ENCODE measurements around the gene HSPB6.

The HSPB6 gene

GRCh38 chr19:35729021-35729420, 27.8 kb downstream of the HSPB6 start:
- H3K4me3 ChIP-seq (ENCODE audit: low read length, poor library complexity, severe bottlenecking), result no peak overlapping the region
- no peak overlapping the region for H3K4me2 ChIP-seq (ENCODE audit: low read depth, low read length, poor library complexity, severe bottlenecking)
- H3K9me3 ChIP-seq (ENCODE audit: insufficient read depth, low read depth, low read length), result no peaks in the 10 kb centered on the region
- H2AFZ ChIP-seq (ENCODE audit: low read length), result no peak overlapping the region
- H3K9ac ChIP-seq (ENCODE audit: low read depth, low read length, poor library complexity, severe bottlenecking), result no peak overlapping the region
- no peaks in the 10 kb centered on the region for H3K79me2 ChIP-seq (ENCODE audit: insufficient read depth, low read length)
- TF ChIP-seq, protein P1, sequence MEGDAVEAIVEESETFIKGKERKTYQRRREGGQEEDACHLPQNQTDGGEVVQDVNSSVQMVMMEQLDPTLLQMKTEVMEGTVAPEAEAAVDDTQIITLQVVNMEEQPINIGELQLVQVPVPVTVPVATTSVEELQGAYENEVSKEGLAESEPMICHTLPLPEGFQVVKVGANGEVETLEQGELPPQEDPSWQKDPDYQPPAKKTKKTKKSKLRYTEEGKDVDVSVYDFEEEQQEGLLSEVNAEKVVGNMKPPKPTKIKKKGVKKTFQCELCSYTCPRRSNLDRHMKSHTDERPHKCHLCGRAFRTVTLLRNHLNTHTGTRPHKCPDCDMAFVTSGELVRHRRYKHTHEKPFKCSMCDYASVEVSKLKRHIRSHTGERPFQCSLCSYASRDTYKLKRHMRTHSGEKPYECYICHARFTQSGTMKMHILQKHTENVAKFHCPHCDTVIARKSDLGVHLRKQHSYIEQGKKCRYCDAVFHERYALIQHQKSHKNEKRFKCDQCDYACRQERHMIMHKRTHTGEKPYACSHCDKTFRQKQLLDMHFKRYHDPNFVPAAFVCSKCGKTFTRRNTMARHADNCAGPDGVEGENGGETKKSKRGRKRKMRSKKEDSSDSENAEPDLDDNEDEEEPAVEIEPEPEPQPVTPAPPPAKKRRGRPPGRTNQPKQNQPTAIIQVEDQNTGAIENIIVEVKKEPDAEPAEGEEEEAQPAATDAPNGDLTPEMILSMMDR (conservative IDR thresholded peaks at IDR 0.05; ENCODE audit: low read length), result no peak
- no peak for TF ChIP-seq EZH2phosphoT487 (IDR thresholded peaks at IDR 0.05; ENCODE audit: borderline replicate concordance)
- no peaks in the 10 kb centered on the region for H3K4me1 ChIP-seq (ENCODE audit: insufficient read depth, low read length, poor library complexity, severe bottlenecking)
- H3K9me2 ChIP-seq (replicated peaks; ENCODE audit: low read depth, low read length), result no peaks in the 10 kb centered on the region
- H3K36me3 ChIP-seq (ENCODE audit: insufficient read depth, low read length), result peaks cover 69% of the 10 kb centered on the region; the same call in 1 of the 2 replicates
- no peaks in the 10 kb centered on the region for H3K27me3 ChIP-seq (ENCODE audit: insufficient read depth, low read length, poor library complexity, severe bottlenecking)
- no peaks in the 10 kb centered on the region for H4K20me1 ChIP-seq (ENCODE audit: insufficient read depth, low read length, poor library complexity, severe bottlenecking)
- H3F3A ChIP-seq (ENCODE audit: low read depth), result no peaks in the 10 kb centered on the region

DNA sequence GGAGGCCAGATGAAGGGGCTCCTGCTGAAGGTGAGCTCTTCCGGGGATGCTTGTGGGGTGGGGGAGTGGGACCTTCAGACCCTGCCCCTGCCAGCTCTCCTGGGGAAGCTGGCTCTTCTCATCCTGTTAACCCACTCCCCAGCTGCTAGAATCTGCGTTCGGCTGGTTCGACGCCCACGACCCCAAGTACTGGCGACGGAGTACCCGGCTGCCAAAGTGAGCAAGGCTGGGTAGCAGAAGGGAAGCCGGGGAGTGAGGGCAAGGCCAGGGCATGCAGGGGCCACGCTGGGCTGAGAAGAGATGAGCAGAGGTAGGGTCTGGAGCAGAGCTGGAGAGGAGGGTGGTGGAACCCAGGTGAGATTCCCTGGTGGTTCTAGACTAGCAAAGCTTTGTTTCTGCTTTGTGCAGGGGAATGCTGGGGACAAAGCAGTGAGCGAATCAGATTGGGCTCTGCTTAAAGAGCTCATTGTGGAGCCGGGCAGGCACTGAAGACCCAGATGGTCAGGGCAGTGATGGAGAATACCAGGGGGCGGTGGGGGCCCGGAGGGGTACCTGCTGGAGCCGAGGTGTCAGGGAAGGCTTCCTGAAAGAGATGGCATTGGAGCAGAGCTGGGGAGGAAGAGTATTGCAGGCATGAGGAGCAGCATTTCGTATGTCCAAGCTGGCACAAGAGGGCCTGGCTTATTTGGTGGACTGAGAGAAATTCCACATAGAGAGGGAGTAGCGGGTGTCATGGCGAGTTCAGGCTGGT, 28.7 kb downstream of the HSPB6 start:
- Histone ChIP-seq H2AFZ (ENCODE audit: low read length) (no peak overlapping the region), H3K4me1 (ENCODE audit: insufficient read depth, low read length, poor library complexity, severe bottlenecking) (no peaks in the 10 kb centered on the region), H3K27me3 (ENCODE audit: insufficient read depth, low read length, poor library complexity, severe bottlenecking) (no peaks in the 10 kb centered on the region), H4K20me1 (ENCODE audit: insufficient read depth, low read length, poor library complexity, severe bottlenecking) (peaks cover under 1% of the 10 kb centered on the region), H3K9me3 (ENCODE audit: insufficient read depth, low read depth, low read length) (no peaks in the 10 kb centered on the region), H3K9ac (ENCODE audit: low read depth, low read length, poor library complexity, severe bottlenecking) (no peak overlapping the region), H3K4me3 (ENCODE audit: low read length, poor library complexity, severe bottlenecking) (no peak overlapping the region), H3K9me2 (replicated peaks; ENCODE audit: low read depth, low read length) (no peaks in the 10 kb centered on the region), H3K4me2 (ENCODE audit: low read depth, low read length, poor library complexity, severe bottlenecking) (no peak overlapping the region), H3F3A (ENCODE audit: low read depth) (no peaks in the 10 kb centered on the region), H3K36me3 (ENCODE audit: insufficient read depth, low read length) (peaks cover 78% of the 10 kb centered on the region; the same call in 1 of the 2 replicates), H3K79me2 (ENCODE audit: insufficient read depth, low read length) (no peaks in the 10 kb centered on the region)
- no peak for TF ChIP-seq EZH2phosphoT487 (IDR thresholded peaks at IDR 0.05; ENCODE audit: borderline replicate concordance)
- TF ChIP-seq, protein P1 (conservative IDR thresholded peaks at IDR 0.05; ENCODE audit: low read length), result no peak

DNA sequence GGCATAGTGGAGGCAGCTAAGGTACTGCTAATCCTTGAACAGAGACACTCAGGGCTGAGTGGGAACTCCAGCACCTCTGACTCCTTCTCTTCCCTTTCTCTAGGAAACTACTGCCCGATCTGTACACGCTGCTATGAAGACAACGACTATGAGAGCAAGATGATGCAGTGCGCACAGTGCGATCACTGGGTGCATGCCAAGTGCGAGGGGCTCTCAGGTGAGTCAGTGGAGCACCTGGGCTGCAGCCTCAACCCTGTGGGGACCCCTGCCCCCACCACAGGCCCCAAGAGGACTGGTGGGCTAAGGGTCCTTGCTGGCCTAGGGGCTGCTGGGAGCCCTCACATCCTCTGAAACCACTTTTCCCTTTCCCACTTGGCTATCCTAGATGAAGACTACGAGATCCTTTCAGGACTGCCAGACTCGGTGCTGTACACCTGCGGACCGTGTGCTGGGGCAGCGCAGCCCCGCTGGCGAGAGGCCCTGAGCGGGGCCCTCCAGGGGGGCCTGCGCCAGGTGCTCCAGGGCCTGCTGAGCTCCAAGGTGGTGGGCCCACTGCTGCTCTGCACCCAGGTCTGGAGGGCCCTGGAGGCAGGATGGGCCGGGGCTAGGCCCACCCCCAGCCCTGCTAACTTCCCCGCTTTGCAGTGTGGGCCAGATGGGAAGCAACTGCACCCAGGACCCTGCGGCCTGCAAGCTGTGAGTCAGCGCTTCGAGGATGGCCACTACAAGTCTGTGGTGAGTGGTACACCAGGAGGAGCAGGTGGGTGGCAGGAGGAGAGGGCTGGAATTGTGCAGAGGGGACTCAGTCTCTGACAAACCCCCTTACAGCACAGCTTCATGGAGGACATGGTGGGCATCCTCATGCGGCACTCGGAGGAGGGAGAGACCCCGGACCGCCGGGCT, 29.5 kb downstream of the HSPB6 start:
- Histone ChIP-seq H3K4me2 (ENCODE audit: low read depth, low read length, poor library complexity, severe bottlenecking) (no peak overlapping the region), H3K4me1 (ENCODE audit: insufficient read depth, low read length, poor library complexity, severe bottlenecking) (no peaks in the 10 kb centered on the region), H3K27me3 (ENCODE audit: insufficient read depth, low read length, poor library complexity, severe bottlenecking) (no peaks in the 10 kb centered on the region), H3K9me2 (replicated peaks; ENCODE audit: low read depth, low read length) (no peaks in the 10 kb centered on the region), H3K36me3 (ENCODE audit: insufficient read depth, low read length) (peaks cover 86% of the 10 kb centered on the region; the same call in 1 of the 2 replicates), H3K9ac (ENCODE audit: low read depth, low read length, poor library complexity, severe bottlenecking) (no peak overlapping the region), H4K20me1 (ENCODE audit: insufficient read depth, low read length, poor library complexity, severe bottlenecking) (peaks cover 6% of the 10 kb centered on the region), H2AFZ (ENCODE audit: low read length) (no peak overlapping the region), H3K79me2 (ENCODE audit: insufficient read depth, low read length) (peaks cover 3% of the 10 kb centered on the region; the same call in 1 of the 2 replicates), H3F3A (ENCODE audit: low read depth) (no peaks in the 10 kb centered on the region), H3K9me3 (ENCODE audit: insufficient read depth, low read depth, low read length) (no peaks in the 10 kb centered on the region), H3K4me3 (ENCODE audit: low read length, poor library complexity, severe bottlenecking) (no peak overlapping the region)
- no peak for TF ChIP-seq EZH2phosphoT487 (IDR thresholded peaks at IDR 0.05; ENCODE audit: borderline replicate concordance)
- TF ChIP-seq, protein P1 (conservative IDR thresholded peaks at IDR 0.05; ENCODE audit: low read length), result no peak
